Psoas muscle (tissue), 8 donors: ENCODE data around the gene CALB2. TPM values are rescaled to one million over a fixed set of nuclear protein-coding genes. Genes with fewer than 3 reads are reported as not detected.

ENCODE experiments used
- ATAC-seq, 4 donors: fragments of 200-7000 bp; cut with Tn5 transposase; one replicate each; pipeline ENCODE4 v1.9.1; 2020; ENCODE audit warnings: moderate library complexity in 3 of 4, mild to moderate bottlenecking in 2 of 4
- DNase-seq, 2 donors: peaks; one replicate each; pipeline ENCODE4 v3.0.0-alpha.2; 2020
- H3K27ac ChIP-seq: fragments of 200-600 bp; one replicate; pipeline ENCODE4 v1.8.0; 2022
- H3K27me3 ChIP-seq, 3 donors: fragments of 200-600 bp in 1 of 3; one replicate each; pipeline versions ENCODE4 v1.6.1 to v1.8.0; 2013 to 2022; ENCODE audit warnings: low read length in 2 of 3, mild to moderate bottlenecking in 2 of 3, moderate library complexity in 1 of 3; ENCODE audit not compliant: insufficient read depth in 3 of 3
- H3K36me3 ChIP-seq, 2 donors: fragments of 200-600 bp in 1 of 2; one replicate each; pipeline versions ENCODE4 v1.6.1 to v1.8.0; 2013 to 2022; ENCODE audit warnings: low read depth in 1 of 2, mild to moderate bottlenecking in 1 of 2, moderate library complexity in 1 of 2; ENCODE audit not compliant: insufficient read depth in 1 of 2
- H3K4me1 ChIP-seq: fragments of 200-600 bp; one replicate; pipeline ENCODE4 v1.8.0; 2022
- H3K4me3 ChIP-seq: fragments of 200-600 bp; one replicate; pipeline ENCODE4 v1.8.0; 2022; ENCODE audit warnings: mild to moderate bottlenecking
- H3K9me3 ChIP-seq: fragments of 200-600 bp; one replicate; pipeline ENCODE4 v1.8.0; 2022
- CTCF ChIP-seq: fragments of 200-600 bp; IDR thresholded peaks from one replicate; pipeline ENCODE4 v1.8.0; 2022; ENCODE audit warnings: antibody characterized with exemption
- WGBS, 3 donors: extraction: QIAGEN DNeasy Blood & Tissue Kit; methylation state at CpG; one replicate each; pipeline versions ENCODE4 v1.1.6 to v1.1.7; 2013; 5-methylcytosine and 5-hydroxymethylcytosine counted together
- intact Hi-C, 2 donors: fragments of 100-400 bp; cut with DNase I; formaldehyde crosslinking; loops; one replicate each; pipeline versions ENCODE4 v1.11.0 to v1.14.2; 2022
- polyA plus RNA-seq, 3 donors: library from polyadenylated mRNA; stranded (reverse); fragments of 200-250 nt; gene quantifications; one replicate each; pipeline ENCODE4 v1.2.3, GENCODE V29; 2013
- total RNA-seq, 4 donors: library from RNA; stranded (reverse); fragmentation: NEBNext Ultra II Directional in 2 of 4; extraction: Animal tissue kit (Norgen Biotek cat#: 25700) in 2 of 4; gene quantifications; one replicate each; pipeline versions ENCODE4 v1.2.1 to v1.2.4, GENCODE V29; 2021 to 2023
- donor health status: healthy with polysubstance abuse.
- donor health status: DM: no; HTN: no; CAD: no; lungs with moderate emphysema.
- donor health status: Bipolar disorder and iron deficiency.
- donor health status: healthy.
- donor health status: DM: yes; HTN: yes; CAD: no.
- donor health status: DM: no; HTN: no; CAD: no.
- donor health status: DM: no; HTN: no; CAD: no.
- donor health status: DM: yes; HTN: yes; CAD: no.

CALB2 gene
- total and polyA plus RNA-seq, 7 donors = 0.16 to 0.61 (median 0.50) TPM; not detected in 2

GRCh38 chr16:71343078-71343477 lies 15.4 kb upstream of the CALB2 start:
- no peak overlapping the region for H3K27ac ChIP-seq
- 60 to 80% (median 80%) methylated on average over 8 of the region's 8 CpGs for WGBS, 3 donors

GRCh38 chr16:71344315-71344905 lies 14.1 kb upstream of the CALB2 start:
- Histone ChIP-seq H3K4me3 (no peak overlapping the region), H3K36me3 (no peaks in the 10 kb centered on the region), H3K27ac (no peak overlapping the region), H3K27me3 (no peaks in the 10 kb centered on the region), H3K9me3 (no peaks in the 10 kb centered on the region), H3K4me1 (no peaks in the 10 kb centered on the region)
- 50 to 61% (median 52%) methylated on average over 13 of the region's 13 CpGs for WGBS, 3 donors
- no peak for TF ChIP-seq CTCF
- DNase-seq (no peak), ATAC-seq (no peak)
- intact Hi-C loops = no loop called here

More at GRCh38 chr16:71343078-71343477, 15.4 kb upstream of the CALB2 start:
- no peak for ATAC-seq
- Histone ChIP-seq H3K4me1 (no peaks in the 10 kb centered on the region), H3K9me3 (no peaks in the 10 kb centered on the region), H3K4me3 (no peak overlapping the region), H3K36me3 (no peaks in the 10 kb centered on the region), H3K27me3 (no peaks in the 10 kb centered on the region)
- intact Hi-C loops = no loop called here
- no peak for DNase-seq
- no peak for TF ChIP-seq CTCF

GRCh38 chr16:71345031-71345430 lies 13.5 kb upstream of the CALB2 start:
- Histone ChIP-seq H3K36me3 (no peaks in the 10 kb centered on the region), H3K9me3 (no peaks in the 10 kb centered on the region), H3K4me3 (no peak overlapping the region), H3K4me1 (no peaks in the 10 kb centered on the region), H3K27me3 (no peaks in the 10 kb centered on the region), H3K27ac (no peak overlapping the region)
- TF ChIP-seq CTCF = no peak
- intact Hi-C loops = no loop called here
- no peak for ATAC-seq
- 56 to 60% (median 59%) methylated on average over 10 of the region's 10 CpGs for WGBS, 3 donors
- DNase-seq = no peak

GRCh38 chr16:71347146-71347545 lies 11.4 kb upstream of the CALB2 start:
- WGBS, 3 donors = 58 to 61% (median 61%) methylated on average over 7 of the region's 7 CpGs
- intact Hi-C loops = no loop called here
- Histone ChIP-seq H3K27me3 (no peaks in the 10 kb centered on the region), H3K9me3 (no peaks in the 10 kb centered on the region), H3K4me1 (no peaks in the 10 kb centered on the region), H3K4me3 (no peak overlapping the region), H3K27ac (no peak overlapping the region), H3K36me3 (no peaks in the 10 kb centered on the region)
- ATAC-seq = no peak
- no peak for DNase-seq
- no peak for TF ChIP-seq CTCF
